Kidney epithelial cell (primary cell): ENCODE measurements around the gene SGPL1. TPM values are rescaled to one million over a fixed set of nuclear protein-coding genes. Genes with fewer than 3 reads are reported as not detected.

ENCODE experiments used
- DNase-seq: peaks from one replicate; pipeline ENCODE4 v3.0.0-alpha.2; 2010; ENCODE audit warnings: low read depth
- H3K27me3 ChIP-seq: 2 replicates; pipeline ENCODE4 v1.6.0; 2011; ENCODE audit warnings: low read length; ENCODE audit not compliant: control insufficient read depth, insufficient read depth
- H3K36me3 ChIP-seq: 2 replicates; pipeline ENCODE4 v1.5.1; 2011; ENCODE audit warnings: low read length; ENCODE audit not compliant: control insufficient read depth, insufficient read depth
- H3K4me3 ChIP-seq: 2 replicates; pipeline ENCODE4 v1.5.1; 2011; ENCODE audit warnings: low read depth, mild to moderate bottlenecking, control low read depth, low read length
- total RNA-seq: library from RNA; depleted of rRNA; stranded (reverse); fragments of >200 nt; gene quantifications from 2 replicates; pipeline ENCODE4 v1.2.3, GENCODE V29; 2015
- TF ChIP-seq, protein P1 (sequence below): IDR thresholded peaks from 2 replicates; pipeline ENCODE4 v1.5.1; 2011; ENCODE audit warnings: mild to moderate bottlenecking, moderate library complexity, low read length, control low read depth, inconsistent platforms; ENCODE audit not compliant: insufficient read depth, poor library complexity, severe bottlenecking

The SGPL1 gene
- total RNA-seq, 1 donor from 2014 or later = 83.5 TPM

DNA sequence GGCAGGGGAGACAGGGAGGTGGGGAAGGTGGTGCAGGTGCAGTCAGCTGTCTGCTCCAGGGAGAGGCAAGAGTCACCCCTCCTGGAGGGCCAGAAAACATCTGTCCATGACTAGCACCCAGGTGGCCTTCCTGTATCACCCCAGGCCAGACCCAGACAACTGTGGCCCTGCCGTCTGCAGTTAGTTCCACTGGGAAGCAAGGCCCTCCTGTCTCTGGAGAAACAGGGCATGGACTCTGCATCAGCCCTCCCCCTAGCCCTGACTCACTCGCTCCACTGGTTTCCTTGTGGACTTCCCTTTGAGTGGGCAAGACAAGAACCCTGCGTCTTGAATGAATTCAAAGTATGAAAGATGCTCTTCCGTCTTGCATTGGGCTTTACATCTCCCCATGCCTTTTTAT lies 43.1 kb upstream of the SGPL1 start:
- Histone ChIP-seq H3K36me3 (no peaks in the 10 kb centered on the region), H3K4me3 (no peak overlapping the region), H3K27me3 (peaks cover 4% of the 10 kb centered on the region)
- TF ChIP-seq, protein P1, sequence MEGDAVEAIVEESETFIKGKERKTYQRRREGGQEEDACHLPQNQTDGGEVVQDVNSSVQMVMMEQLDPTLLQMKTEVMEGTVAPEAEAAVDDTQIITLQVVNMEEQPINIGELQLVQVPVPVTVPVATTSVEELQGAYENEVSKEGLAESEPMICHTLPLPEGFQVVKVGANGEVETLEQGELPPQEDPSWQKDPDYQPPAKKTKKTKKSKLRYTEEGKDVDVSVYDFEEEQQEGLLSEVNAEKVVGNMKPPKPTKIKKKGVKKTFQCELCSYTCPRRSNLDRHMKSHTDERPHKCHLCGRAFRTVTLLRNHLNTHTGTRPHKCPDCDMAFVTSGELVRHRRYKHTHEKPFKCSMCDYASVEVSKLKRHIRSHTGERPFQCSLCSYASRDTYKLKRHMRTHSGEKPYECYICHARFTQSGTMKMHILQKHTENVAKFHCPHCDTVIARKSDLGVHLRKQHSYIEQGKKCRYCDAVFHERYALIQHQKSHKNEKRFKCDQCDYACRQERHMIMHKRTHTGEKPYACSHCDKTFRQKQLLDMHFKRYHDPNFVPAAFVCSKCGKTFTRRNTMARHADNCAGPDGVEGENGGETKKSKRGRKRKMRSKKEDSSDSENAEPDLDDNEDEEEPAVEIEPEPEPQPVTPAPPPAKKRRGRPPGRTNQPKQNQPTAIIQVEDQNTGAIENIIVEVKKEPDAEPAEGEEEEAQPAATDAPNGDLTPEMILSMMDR = no peak
- DNase-seq = no peak

- peaks cover 4% of the 10 kb centered on the region for H3K27me3 ChIP-seq
- no peaks in the 10 kb centered on the region for H3K36me3 ChIP-seq
- TF ChIP-seq, protein P1 = no peak
- DNase-seq = no peak
- no peak overlapping the region for H3K4me3 ChIP-seq
Measured at GRCh38 chr10:70773461-70773860, 42.3 kb upstream of the SGPL1 start.

DNA sequence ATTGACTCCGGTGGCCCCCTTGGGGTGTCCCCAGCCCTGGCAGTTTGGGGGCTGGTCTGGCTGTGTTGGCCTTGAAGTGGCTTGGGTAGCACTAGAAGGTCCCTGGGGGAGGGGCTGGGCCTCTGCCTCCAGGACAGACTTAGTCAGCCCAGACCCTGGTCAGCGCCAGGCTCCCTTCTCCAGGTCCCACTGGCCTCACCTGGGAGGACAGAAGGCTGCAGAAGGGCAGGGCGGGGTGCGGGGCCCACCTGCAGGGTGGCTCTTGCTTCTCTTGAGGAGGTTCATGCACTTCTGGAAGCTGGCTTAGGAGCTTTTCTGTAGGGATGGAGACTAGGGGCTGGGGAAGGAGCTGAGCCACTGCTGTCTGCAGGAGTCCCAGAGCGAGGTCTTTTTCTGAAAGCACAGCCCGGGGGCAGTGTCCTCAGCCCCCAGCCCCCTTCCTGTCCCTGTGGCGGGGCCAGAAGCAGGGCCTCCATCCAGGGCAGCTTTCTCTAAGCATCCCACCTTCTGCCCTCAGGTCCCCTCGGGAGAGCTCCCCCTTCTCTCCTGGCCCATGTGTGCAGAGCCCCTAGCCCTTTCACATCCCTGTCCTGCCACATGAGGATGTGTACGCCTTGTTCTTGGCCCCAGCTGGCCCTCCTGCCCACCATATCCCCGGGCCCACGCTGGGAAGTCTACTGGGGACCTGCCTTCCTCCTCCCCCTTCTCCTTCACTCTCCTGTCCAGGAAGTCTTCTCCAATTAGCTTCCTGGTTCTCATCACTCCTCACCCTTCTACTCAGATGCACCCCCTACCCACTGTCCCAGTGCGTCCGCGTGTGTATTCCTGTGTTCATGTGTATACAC lies 41.6 kb upstream of the SGPL1 start:
- Histone ChIP-seq H3K36me3 (no peaks in the 10 kb centered on the region), H3K27me3 (peaks cover 4% of the 10 kb centered on the region), H3K4me3 (no peak overlapping the region)
- DNase-seq = no peak
- TF ChIP-seq, protein P1 = no peak

DNA sequence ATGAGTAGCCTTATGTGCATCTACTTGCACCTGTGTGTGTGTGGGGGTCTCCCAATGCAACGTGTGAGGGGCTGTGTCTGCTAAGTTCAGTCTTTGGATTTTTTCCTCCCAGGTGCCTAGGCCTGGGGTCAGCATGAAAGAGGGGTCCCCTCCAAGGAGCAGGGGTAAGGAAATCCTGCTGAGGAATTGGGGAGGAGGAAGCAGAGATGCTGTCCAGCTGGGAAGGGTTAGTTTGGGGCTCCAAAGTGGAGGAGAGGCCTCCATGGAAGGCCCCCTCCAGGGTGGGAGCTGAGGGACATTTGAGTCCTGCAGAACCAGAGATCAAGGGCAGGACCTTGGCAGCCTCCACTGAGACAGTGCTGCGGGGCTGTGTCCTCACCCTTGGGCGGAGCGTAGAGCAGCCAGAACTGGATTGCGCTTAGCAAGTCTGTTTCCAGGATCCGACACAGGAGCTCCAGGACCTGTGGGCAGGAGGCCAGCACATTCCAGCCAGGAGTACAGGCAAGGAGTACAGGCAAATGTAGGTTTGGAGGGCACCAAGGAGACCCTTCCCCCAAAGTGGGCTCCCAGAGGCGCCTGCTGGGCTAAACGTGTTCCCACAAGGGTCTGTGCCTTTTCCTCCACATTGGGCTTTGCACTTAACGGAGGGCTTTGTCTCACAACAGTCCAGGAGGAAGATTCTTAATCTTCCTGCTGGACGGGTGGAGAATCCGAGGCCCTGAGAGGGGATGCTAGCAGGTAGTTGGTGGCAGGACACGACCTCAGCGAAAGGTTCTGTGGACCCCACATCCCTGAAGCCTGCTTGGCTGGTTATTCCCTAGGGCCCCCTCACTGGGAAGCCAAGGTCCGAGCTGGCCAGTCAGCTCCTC lies 40.7 kb upstream of the SGPL1 start:
- no peak overlapping the region for H3K4me3 ChIP-seq
- no peak for DNase-seq
- TF ChIP-seq, protein P1 = no peak
- H3K36me3 ChIP-seq = no peaks in the 10 kb centered on the region
- peaks cover 4% of the 10 kb centered on the region for H3K27me3 ChIP-seq

DNA sequence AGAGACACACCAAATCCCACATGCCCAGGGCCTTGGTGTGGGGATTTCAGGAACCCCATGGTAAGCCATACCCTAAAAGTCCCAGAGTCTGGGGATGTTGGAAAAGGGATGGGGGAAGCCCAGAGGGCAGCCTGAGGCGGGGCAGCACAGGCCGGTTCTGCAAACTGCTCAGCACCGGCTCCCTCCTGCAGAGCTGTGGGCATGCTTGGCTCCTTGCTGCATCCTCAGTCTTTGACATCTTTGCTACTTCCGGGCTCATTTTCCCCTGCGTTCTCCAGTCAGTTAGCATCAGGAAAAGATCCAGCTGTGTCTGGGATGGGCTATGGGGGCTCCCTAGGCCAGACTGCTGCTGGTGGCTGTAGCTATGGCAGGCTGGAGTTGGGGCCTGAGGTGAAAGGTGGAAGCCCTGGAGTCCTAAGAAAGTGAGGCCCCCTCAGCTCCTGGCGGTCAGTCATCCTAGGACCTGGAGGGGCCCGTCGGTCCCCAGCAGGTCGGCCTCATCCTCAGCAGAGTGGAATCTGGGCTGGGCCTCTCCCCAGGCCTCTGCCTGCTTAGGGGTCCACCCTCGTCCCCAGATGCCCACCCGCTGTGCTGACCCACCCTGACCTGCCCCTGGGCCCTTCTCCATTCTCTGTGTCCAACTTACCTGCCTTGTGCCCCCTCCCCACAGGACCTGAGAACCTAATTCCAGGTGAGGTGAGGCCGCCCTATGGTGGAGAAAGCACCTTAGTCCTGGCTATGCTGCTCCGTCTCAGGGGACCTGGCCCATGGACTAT lies 39.9 kb upstream of the SGPL1 start:
- H3K27me3 ChIP-seq = peaks cover 4% of the 10 kb centered on the region
- H3K4me3 ChIP-seq = no peak overlapping the region
- no peak for DNase-seq
- no peaks in the 10 kb centered on the region for H3K36me3 ChIP-seq
- TF ChIP-seq, protein P1 = no peak
